Bone marrow (tissue), 2 donors: ENCODE measurements around the gene RGPD8.
"Not testable (repeated sequence)": the region's sequence is repeated elsewhere in the genome, so short reads cannot be mapped to it uniquely, and the experiment has no call there.

Experiments used
- DNase-seq, 2 donors: peaks; one replicate each; lab custom pipeline; 2025; lab: John Stamatoyannopoulos, UW

RGPD8 gene

DNA sequence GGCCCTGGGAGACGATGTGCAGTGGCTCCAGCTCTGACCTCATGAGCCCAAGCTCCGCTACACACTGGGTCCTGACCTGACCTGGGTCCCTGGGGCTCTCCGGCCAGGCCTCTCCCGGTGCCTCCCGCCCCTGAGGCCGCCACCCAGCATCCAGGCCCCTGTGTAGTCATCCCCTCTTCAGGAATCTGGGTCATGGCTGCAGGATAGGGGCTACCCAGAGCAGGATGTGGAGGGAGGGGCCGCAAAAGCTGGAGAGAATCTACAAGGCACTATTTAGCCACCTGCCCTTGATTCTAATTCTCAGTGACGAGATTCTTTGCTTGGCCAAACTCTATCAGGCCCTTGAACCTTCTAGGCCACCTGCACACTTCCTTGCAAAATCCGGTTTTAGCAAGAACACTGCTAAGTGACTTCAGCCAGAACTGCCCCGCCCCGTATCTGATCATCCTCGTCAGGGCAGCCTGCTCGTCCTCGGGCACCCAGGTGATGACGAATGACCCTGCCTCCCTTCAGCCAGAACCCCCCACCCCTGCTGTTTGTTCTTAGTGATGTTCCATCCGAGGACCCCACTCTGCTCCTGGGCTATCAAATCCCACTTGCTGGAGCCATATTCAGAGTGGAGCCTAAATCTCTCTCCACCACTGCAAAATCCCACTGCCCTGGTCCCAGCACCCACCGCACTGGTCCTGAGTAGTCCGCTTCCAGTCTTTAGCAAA, 2.4 kb upstream of the RGPD8 start:
- not testable (repeated sequence) for DNase-seq

DNA sequence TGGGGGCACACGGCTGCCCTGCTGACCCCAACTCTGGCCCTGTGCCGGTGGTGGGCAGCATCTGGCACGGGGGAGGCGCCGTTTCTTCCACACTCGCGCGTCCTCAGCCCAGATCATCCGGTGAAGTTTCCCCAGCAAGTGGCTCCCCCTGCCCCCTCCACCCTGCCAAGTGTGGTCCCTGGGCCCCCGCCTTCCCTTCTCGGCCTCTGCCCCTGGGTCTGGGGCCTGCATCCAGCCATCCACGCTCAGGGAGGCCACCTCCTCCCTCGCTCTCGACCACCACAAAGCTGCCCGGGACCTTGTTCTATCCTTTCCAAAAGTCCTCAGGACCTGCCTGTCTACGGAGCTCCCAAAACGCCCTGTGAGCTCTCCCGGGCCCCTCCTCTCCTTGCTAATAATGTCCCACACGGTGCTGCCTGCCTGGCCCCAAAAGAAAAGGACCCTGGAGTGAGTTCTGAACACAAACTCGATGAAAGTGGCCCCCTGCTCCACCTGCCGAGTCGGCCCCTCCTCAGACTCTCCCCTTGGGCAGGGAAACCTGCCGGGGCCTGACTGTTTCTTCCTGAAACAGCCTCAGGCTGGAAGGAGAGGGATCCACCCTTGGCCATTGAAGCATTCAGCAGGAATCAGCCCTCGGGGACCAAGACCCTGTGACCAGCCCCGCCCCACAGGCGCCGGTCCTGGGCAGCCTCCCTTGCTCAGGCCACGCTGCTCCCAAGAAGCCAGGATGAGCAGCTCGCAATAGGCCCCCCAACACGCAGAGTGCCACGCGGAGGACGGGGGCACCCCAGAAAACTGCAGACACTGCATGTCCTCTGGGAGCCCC, 1.7 kb upstream of the RGPD8 start:
- not testable (repeated sequence) for DNase-seq

DNA sequence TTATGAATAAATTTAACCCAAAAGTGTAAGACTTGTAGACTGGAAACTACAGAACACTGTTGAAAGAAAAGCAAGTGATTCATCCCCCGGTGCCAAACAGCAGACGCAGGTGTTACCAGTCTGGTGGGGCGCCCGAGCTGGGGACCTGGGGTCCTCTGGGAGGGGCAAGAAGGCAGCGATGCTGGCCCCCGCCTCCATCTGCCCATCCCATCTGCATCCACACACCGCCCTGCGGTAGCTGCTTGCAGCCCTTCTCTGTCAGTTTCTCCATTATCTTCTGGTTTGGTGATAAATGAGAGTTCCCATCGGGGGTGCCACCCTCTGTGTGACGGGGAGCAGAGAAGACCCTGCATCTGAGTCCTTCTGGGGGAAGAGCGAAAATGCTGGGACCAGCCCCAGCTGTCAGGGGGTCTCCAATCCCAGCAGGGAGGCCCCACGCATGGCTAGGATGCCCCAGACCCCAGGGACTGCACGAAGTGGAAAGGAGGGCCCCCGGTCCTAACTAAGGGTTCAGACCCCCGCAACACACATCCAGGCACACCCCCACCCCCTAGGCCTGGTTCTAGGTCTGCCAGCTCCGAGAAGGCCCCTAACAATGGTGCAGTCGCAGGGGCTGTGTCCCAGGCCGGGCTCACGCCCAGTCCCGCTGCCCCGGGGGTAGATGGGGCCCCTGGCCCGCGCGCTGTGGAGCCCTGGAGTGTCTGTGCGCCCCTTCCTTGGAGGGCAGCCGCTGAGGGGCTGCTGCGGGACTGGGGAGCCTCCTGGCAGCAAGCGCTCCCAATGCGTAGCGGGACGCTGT, 686 bp upstream of the RGPD8 start:
- no peak for DNase-seq

DNA sequence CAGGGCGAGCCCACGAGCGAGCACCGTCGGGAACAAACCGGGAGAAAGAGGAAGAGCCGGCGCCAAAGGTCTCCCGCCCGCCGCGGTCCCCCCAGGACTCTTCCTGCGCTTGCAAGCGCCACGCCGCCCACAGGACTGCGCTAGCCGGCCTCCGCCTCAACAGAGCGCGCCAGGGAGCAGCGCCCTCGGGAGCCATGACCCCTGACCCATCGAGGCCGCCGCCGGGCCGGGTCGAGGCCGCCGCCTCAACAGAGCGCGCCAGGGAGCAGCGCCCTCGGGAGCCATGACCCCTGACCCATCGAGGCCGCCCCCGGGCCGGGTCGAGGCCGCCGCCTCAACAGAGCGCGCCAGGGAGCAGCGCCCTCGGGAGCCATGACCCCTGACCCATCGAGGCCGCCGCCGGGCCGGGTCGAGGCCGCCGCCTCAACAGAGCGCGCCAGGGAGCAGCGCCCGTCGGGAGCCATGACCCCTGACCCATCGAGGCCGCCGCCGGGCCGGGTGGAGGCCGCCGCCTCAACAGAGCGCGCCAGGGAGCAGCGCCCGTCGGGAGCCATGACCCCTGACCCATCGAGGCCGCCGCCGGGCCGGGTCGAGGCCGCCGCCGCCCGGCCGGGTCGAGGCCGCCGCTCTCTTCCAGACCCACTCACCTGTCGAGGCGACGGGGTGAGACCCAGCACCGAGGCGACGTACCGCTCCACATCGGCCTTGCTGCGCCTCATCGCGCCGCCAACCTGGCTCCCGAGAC, 538 bp downstream of the RGPD8 start:
- not testable (repeated sequence) for DNase-seq

DNA sequence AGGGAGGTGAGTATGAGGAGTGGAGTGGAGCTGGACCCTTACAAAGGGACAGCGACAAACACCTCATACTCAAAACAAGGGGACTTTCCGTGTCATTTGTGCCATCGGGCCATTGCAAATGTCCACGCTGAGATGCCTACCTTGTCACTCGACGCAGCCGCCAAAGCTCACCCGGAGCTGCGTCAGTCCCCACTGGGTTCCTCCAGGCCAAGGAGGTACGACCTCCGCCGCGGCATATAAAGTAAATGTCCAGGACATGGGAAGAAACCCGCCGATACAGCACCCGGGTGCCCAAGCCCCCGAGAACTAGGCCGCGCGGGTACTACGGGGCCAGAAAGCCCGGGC, 1.1 kb downstream of the RGPD8 start:
- DNase-seq: not testable (repeated sequence)

DNA sequence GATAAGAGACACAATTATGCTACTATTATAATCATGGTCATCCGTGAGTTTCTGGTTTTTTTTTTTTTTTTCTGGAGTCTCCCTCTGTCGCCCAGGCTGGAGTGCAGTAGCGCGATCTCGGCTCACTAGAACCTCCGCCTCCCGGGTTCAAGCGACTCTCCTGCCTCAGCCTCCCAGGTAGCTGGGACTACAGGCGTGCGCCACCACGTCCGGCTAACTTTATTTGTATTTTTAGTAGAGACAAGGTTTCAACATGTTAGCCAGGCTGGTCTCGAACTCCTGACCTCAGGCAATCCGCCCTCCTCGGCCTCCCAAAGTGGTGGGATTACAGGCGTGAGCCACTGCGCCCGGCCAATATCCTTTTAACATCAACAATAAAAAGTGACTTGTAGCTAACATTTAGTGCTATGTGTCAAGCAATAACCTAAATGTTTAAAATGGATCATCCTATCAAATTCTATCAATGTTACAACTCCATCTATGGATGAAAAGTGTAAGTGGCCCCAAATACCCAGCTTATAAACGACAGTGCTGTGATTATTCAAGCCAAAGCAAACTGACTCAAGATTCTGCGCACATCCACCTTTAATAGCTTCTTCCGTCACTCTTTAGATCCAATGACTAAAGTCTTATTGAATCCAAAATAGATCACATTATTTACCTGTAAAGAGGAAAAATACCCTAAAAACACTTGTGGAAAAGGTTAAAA, 1.7 kb downstream of the RGPD8 start:
- not testable (repeated sequence) for DNase-seq

DNA sequence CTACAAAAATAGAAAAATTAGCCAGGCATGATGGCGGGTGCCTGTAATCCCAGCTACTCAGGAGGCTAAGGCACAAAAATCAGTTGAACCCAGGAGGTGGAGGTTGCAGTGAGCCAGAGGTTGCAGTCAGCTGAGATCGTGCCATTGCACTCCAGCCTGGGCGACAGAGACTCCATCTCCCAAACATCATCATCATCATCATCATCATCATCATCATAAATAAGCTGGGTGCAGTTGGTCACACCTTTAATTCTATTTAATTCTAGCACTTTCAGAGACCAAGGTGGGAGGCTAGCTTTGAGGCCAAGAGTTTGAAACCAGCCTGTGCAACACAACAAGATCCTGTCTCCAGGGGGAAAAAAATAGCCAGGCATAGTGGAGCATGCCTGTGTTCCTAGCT, 8.9 kb downstream of the RGPD8 start:
- not testable (repeated sequence) for DNase-seq

DNA sequence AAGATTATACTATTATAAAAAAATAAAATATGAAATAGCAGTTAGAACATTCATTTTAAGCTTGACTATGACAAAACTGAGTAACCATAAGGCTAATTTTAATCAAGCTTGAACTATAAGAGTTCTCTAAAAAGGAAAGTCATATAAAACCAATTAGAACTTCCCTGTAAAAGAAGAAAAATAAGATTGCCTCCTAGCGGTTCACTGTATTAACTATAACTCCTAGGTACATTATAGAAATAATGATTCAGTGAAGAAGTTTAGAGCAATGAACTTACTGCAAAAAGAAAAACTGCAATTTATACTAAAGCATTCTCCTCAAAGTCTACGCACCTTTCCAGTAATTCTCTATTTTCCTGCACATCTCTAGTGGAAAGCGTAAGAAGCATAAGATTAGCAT, 16.6 kb downstream of the RGPD8 start:
- DNase-seq: not testable (repeated sequence)

DNA sequence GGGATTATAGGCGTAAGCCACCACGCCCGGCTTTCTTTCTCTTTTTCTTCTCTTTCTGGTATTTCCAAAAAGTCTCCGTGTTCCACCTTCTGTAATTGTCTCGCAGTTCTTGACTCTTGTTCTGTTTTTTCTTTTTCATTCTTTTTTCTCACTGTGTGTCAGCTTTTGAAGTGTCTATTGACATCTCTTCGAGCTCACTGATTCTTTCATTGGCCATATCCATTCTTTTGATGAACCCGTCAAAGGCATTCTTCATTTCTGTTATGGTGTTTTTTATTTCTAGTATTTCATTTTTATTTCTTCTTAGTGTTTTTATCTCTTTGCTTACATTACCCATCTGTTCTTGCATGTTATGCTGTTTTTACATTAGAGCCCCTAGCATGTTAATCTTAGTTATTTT, 73.4 kb downstream of the RGPD8 start:
- not testable (repeated sequence) for DNase-seq

DNA sequence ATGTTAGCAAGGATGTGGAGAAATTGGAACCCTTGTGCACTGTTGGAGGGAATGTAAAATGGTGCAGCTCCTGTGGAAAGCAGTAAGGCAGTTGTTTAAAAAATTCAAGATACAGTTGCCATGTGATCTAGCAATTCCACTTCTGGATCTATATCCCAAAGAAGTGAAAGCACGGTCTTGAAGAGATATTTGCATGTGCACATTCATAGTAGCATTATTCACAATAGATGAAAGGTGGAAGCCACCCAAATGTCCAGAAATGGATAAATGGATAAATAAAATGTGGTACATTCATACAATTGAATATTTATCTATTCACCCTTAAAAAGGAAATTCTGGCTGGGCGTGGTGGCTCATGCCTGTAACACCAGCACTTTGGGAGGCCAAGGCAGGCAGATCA, 79.1 kb downstream of the RGPD8 start:
- not testable (repeated sequence) for DNase-seq

DNA sequence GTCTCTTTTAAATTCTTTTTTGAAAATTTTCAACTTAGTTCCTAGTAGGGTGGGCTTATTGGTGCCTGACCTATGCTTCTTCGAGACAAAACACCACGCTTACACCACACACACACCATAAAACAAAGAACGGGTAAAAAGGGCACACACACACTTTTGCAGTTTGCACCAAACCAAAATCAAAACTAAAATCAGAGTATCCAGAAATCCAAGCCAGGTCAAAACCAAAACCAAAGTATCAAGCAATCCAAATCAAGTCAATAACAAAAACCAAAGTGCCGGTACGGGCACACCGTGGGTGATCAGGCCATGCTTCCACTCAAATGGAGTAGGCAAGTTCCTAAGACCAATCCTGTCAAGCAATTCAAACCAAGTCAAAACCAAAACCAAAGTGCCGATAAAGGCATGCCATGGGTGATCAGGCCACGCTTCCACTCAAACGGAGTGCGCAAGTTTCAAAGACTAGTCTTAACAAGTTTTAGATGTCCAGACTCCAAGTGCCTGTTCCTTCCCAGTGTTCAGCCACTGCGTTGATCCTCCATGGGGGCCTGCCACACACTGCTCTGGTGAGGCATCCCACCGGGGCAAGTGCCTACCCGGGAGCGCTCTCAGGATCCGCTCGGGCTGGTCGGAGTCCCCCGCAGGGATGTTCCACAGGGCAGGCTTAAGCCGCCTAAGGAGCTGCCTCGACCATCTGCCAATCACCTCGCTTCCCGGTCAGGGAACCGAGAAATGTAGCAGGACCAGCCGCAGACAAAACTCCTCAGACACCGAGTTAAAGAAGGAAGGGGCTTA, 80.4 kb downstream of the RGPD8 start:
- DNase-seq: not testable (repeated sequence)

DNA sequence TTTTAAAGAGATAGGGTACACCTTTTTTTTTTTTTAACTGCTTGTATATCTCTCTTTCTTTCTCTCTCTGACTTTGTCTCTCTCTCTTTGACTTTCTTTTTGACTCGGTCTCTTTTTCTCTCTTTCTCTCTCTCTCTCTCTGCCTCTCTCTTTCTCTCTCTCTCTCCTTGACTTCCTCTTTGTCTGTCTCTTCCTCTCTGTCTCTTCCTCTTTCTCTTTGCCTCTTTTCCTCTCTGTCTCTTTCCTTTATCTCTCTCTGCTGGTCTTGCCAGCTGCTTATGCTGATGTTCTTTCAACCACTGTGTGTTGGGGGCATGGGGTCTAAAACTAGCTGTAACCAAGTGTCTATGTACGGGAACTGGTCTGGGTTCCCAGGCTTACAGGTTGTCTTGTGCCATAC, 81.2 kb downstream of the RGPD8 start:
- not testable (repeated sequence) for DNase-seq

DNA sequence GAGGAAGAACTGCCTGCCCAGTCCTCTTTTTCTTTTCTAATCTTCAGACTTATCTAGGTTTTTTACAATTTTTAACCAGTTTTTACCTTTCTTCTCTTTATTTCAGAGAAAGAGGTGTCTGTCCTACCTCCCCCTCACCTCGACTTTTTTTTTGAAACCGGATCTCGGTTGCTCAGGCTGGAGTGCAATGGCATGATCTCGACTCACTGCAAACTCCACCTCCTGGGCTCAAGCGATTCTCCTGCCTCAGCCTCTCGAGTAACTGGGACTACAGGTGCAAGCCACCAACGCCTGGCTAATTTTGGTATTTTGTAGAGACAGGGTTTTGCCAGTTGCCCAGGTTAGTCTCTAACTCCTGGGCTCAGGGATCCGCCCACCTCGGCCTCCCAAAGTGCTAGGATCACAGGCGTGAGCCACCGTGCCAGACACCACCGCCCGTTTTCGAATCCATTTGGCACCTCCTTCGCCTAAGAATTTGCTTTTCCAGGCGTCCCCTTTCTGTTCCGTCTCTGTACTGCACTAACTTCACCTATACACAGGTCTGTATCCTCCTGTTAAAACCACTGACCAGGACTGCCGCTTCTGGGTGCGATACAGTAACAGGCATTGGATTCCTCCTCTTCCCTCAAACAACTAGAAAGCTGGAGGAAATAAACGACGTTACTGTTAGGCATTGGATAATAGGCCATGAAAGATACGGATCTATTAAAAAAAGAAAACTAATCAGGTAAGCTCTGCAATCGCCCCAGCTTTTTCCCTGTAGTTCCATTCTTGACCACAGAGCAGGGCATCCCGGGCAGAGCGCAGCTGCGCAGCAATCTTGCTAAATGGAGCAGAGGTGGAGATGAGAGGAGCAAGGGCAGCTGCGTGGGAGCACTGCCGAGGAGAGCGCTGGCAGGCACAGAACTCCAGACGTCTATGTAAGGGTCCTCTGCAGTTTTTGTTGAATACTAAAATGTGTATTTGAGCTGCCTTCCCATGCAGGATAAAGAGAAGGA, 88.1 kb downstream of the RGPD8 start:
- DNase-seq: no peak

DNA sequence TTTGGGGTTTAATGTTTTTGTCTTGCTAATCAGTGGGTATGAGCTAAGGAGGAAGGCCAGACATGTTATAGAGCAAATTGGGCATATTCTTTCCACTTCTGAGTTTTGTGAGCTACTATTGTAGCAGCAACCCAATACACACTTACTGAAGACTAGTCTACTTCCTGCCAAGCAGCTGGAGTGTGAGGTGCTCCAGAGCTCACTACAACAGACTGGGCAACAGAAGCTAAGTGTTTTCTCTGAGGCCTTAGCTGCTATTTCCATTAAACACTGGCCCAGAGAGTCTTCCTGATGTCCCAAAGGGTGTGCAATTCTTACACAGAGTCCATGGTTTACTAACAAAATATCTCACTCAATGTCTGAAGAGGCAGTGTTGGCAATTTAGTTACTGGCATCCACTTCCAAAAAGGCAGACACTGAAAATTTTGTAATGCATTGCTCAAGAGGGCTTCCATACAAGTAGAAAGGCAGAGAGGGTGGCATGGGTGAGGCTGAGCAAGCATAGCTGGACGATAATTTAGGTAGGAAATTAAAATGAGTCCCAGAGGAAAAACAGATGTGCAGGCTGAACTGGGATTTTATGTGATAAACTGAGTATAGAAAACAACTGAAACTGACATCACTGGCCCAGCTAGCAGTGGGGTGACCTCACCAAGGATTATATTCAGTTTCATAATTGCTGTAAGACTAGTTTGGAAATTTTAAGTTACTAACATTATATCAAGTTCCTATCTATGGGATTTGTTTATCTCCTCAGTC, 89.4 kb downstream of the RGPD8 start:
- no peak for DNase-seq

DNA sequence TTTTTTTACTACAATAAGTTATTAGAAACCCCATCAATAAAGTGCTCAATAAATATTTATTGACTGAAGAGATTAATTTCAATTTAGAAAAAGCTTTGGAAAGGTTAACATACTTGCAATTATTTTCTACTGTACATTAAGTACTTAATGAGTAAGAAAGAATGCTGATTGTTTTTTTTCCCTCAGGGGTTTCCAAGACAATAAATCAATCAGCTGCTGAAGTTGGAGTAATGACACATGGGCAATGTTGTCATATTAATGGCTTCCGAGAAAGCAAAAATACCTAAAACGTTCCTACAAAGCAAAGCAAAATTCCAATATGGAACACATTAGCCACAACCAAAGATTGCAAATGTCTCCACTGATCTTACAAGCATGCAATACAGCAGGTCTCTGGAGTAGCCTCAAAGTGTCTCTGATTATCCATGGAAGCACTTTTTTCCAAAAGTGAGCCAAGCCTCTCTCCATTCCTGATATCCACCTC, 91.3 kb downstream of the RGPD8 start:
- no peak for DNase-seq

DNA sequence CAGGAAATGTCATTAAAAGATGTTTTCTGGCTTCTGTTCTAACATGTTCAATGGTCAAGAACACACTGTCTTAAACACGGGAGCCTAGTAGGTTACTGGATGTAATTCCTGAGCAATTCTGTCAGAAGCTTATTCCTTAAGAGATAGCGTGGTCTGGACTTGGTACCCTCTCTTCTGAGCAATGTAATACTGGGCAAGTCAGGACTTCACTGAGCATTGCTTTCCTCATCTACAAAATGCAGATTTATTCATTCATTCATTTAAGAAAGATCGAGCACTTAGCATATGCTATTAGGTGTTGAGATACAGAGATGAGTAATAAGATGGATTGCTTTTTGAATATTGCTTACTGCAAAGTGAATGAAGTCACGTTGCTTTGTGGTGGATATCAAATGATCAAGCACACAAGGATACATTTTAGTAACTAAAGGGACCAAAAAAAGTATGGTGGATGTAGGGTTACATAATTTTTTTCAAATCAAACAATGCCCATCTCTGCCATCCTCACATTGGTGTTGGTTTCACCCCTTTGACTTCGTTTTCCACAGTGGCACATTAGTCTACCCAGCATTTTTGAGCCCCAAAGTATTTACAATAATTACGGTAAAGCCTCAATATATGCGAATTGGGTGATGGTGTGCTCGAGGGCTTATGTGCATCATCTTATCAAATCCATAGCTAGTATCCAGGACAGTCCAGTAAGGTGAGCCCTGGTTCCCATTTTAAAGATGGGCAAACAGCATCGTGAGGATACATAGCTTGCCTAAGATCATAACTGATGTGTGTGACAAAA, 92.8 kb downstream of the RGPD8 start:
- DNase-seq: no peak

DNA sequence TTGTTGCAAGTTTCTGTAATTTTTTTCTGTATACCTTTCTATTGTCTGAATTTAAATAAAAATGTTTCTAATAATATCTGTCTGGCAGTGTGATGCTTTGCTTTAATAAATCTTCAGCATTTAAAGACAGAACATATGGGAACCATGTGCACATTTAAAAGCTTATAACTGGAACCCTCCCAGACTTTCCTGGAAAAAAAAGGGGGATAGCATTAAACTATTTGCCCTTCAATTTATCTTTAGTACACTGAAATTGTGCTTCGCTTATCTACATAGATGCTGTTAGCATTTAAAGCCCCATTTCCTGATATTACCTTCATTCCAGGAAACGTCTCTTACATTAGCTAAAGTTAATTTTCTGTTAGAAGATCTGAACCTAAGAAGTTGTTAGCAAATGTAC, 93.5 kb downstream of the RGPD8 start:
- no peak for DNase-seq
